GM10266 (cell line): Measurements from ENCODE around the gene HSPA5.
"Not testable (repeated sequence)": the region's sequence is repeated elsewhere in the genome, so short reads cannot be mapped to it uniquely, and the experiment has no call there.

Experiments used
- DNase-seq: peaks from one replicate; pipeline ENCODE4 v3.0.0; 2012; ENCODE audit errors: extremely low spot score
- TF ChIP-seq, protein P1 (sequence below): IDR thresholded peaks from 2 replicates; pipeline ENCODE4 v1.5.1; 2012; ENCODE audit warnings: mild to moderate bottlenecking, low read depth; ENCODE audit not compliant: control insufficient read depth, insufficient read depth; ENCODE audit errors: missing control alignments

Gene HSPA5

DNA sequence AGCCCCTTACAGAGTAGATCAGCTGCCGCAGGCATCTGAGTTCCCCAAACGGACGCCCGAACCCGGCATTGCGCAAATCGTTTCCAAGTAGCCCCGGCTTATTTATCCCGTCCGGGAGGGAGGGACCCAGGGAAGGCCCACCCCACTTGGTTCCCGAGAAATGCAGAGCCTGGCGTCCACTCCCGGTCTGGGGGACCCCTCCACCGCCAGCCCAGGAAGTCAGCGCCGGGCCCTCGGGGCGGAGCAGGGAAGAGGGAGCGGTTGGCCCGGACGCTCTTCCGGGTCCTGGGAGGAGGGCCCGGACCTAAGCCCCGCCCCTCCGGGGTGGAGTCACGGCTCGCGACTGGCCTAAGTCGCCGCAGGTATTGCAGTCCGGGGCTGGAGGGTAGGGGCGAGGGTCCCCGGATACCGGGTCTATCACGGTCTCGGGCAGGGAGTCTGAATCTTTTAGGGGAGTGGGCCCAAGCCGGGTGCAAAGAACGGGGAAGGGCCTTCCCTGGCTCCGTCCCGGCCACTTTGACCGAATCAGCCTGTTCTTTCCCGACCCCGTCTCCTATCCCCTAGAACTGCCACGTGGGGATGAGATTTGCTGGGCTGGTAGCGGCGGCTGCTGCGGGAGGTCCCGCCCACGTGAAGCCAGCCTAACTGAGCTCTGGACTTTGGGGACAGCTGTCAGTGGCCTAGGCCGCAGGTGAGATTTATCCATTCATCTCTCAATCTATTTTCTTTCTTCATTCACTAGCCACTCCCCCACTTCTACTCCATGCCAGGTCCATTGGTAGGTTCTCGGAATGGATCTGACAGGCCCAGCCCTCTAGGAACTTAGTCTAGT lies 40.7 kb downstream of the HSPA5 start, which contains the start of gene RABEPK:
TSS of gene RABEPK (plus strand) at position 327 of the 832 bp plus-strand sequence. CDS start 2,472 bp downstream, outside the sequence.
- peak; percentile 91 for DNase-seq
- TF ChIP-seq, protein P1, sequence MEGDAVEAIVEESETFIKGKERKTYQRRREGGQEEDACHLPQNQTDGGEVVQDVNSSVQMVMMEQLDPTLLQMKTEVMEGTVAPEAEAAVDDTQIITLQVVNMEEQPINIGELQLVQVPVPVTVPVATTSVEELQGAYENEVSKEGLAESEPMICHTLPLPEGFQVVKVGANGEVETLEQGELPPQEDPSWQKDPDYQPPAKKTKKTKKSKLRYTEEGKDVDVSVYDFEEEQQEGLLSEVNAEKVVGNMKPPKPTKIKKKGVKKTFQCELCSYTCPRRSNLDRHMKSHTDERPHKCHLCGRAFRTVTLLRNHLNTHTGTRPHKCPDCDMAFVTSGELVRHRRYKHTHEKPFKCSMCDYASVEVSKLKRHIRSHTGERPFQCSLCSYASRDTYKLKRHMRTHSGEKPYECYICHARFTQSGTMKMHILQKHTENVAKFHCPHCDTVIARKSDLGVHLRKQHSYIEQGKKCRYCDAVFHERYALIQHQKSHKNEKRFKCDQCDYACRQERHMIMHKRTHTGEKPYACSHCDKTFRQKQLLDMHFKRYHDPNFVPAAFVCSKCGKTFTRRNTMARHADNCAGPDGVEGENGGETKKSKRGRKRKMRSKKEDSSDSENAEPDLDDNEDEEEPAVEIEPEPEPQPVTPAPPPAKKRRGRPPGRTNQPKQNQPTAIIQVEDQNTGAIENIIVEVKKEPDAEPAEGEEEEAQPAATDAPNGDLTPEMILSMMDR: no peak

DNA sequence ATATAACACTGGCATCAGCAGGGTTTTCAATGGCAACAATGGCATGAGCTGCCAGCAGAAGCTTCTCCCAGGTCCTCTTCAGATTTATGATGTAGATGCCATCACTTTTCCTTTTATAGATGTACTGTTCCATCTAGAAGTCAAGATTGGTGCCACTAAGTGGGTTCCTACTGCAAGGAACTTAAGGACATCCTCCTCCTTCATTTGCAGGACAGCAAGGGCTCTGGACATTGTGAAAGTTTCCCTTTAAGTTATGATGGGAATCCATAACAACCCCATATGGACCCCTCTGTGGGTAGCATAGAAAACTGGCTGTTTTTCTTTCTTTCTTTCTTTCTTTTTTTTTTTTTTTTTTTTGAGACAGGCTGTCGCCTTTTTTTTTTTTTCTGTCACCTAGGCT lies 45.6 kb downstream of the HSPA5 start:
- DNase-seq: not testable (repeated sequence)

DNA sequence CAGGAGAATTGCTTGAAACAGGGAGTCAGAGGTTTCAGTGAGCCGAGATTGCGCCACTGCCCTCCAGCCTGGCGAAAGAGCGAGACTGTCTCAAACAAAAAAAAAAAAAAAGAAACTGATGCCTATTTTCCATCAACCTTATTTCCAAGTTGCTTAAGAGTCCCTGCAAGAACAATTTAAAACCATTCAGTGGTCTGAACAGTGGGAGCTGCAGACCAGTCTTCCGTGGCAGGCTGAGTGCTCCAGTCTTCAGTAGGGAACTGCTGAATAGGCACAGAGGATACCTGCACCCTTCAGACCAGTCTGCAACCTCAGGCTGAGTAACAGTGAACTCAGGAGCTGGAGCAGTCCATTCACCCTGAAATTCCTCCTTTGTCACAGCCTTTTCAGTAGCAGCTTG lies 46.7 kb downstream of the HSPA5 start:
- DNase-seq: not testable (repeated sequence)

DNA sequence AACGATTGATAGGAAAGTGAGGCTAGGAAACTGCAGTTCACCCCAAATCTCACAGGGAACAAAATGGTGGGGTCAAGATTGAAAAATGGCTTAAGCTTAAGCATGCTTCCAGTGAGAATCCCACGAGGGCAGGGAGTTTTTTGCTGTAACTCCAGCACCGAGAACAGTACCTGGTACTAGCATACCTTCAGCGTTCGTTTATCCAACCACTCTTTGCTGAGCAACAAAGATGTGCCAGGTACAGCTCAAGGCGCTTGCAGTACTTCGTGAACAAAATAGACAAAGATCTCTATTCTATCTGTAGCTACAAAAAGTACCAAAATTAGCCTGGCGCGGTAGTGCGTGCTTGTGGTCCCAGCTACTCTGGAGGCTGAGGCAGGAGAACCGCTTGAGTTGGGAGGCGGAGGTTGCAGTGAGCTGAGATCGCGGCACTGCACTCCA lies 50.8 kb downstream of the HSPA5 start:
- DNase-seq: no peak
- TF ChIP-seq, protein P1: no peak

DNA sequence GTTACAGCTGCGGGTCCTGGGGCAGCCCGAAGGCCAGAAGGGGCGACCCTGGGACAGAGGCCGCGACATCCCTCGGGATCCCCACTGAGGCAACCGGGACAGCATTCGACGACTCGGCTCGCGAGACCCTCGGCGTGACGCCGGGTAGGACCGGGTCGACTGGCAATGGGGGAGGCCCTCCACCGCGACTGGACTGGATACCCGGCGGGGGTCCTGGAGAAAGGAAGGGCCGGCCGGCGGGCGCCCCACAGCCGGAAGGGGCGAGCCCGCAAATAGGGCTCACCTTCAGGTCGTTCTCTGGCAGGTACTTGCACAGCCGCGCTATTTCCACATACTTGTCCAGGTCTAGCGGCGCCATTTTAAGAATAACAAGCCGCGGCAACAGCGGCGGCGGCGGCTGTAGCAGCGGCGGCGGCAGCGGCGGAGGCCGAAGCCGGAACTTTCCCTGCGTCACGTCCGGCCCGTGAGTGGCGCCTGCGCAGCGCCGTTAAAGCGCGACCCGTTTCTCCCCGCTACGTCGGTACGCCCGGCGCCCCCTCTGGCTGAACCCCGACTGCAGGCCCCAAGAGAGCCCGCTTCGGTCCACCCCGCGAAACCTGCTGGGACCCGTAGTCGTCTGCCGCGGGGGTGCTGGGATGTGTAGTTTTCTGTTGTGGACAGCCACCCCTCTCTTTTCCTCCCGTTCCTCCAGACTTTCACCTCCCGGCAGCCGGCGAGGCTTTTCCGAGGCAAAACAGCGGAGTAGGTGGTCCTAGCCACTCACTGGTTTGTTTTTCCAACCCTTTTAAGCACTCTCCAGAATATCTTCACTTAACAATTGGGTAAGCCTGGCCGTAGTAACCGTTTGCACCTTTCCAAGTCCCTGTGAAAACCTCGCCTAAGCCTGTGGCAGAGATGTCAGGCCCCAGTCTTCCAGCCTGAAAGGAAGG lies 51.5 kb downstream of the HSPA5 start, which contains the start of gene PPP6C:
TSS of gene PPP6C (minus strand) at position 443 of the 929 bp plus-strand sequence. CDS start at position 358, 85 bp downstream.
- DNase-seq: peak; percentile 95
- TF ChIP-seq, protein P1: peak; percentile 78

DNA sequence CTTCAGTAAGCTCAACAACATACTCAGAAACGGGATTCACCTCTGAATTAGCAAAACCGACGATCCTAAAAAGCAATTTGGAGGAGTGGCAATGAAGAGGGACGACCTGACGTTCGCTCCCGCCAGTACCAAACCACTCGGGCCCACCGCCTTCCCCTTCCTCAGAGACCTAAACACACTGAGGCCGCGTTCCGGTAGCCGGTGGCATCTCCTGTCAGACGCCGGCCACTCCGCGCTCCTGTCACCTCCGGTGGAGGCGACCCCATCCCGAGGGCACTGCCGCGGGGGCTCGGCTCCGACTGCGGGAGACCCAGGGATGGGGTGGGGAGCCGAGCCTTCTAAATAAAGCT lies 52.2 kb downstream of the HSPA5 start:
- DNase-seq: peak; percentile 22
- TF ChIP-seq, protein P1: no peak
